Esophagus muscularis mucosa (tissue), 4 donors: ENCODE measurements around the gene CNIH2. TPM values are rescaled to one million over a fixed set of nuclear protein-coding genes. Genes with fewer than 3 reads are reported as not detected.

Experiments
- DNase-seq: peaks from one replicate; pipeline ENCODE4 v3.0.0-alpha.2; 2017; ENCODE audit errors: extremely low spot score
- H3K27ac ChIP-seq, 4 donors: fragments of 200-600 bp; sonication (generic); replicated peaks in 1 of 4; 1 replicate in 3 of 4; 2 replicates in 1 of 4; pipeline ENCODE4 v1.5.1; 2016 to 2019; ENCODE audit warnings: mild to moderate bottlenecking in 1 of 4
- H3K27me3 ChIP-seq, 4 donors: fragments of 200-600 bp; sonication (generic); one replicate each; pipeline versions ENCODE4 v1.5.1 to v1.6.0; 2016 to 2019
- H3K36me3 ChIP-seq, 4 donors: fragments of 200-600 bp; sonication (generic); one replicate each; pipeline ENCODE4 v1.5.1; 2016 to 2019
- H3K4me1 ChIP-seq, 4 donors: fragments of 200-600 bp; sonication (generic); one replicate each; pipeline ENCODE4 v1.5.1; 2016 to 2019
- H3K4me3 ChIP-seq, 4 donors: fragments of 200-600 bp; sonication (generic); 1 replicate in 2 of 4; 2 replicates in 2 of 4; pipeline ENCODE4 v1.5.1; 2016 to 2019; ENCODE audit warnings: mild to moderate bottlenecking in 4 of 4, moderate library complexity in 1 of 4
- H3K9me3 ChIP-seq, 4 donors: fragments of 200-600 bp; sonication (generic); 1 replicate in 3 of 4; 2 replicates in 1 of 4; pipeline ENCODE4 v1.5.1; 2016 to 2019
- CTCF ChIP-seq, 3 experiments: fragments of 200-600 bp in 2 of 3; fragments of 450-650 bp in 1 of 3; sonication (generic) in 2 of 3; IDR thresholded peaks; one replicate each; pipeline ENCODE4 v1.5.1; 2017 to 2019; ENCODE audit warnings: antibody characterized with exemption in 3 of 3, mild to moderate bottlenecking in 2 of 3, moderate library complexity in 1 of 3
- EP300 ChIP-seq: sonication (generic); formaldehyde crosslinking; IDR thresholded peaks from one replicate; pipeline ENCODE4 v1.6.1; 2017; ENCODE audit warnings: antibody characterized with exemption
- POLR2A ChIP-seq: fragments of 450-650 bp; IDR thresholded peaks from one replicate; pipeline ENCODE4 v1.6.1; 2017; ENCODE audit warnings: antibody characterized with exemption, moderate library complexity, mild to moderate bottlenecking, low read depth
- POLR2AphosphoS5 ChIP-seq, 2 donors: sonication (generic); formaldehyde crosslinking; IDR thresholded peaks; one replicate each; pipeline ENCODE4 v1.6.1; 2017; ENCODE audit warnings: antibody characterized with exemption in 2 of 2
- WGBS: methylation state at CpG from one replicate; pipeline ENCODE4 v1.1.5; 2018; 5-methylcytosine and 5-hydroxymethylcytosine counted together
- intact Hi-C: fragments of 100-400 bp; cut with DNase I; formaldehyde crosslinking; loops from one replicate; pipeline ENCODE4 v1.15.1; 2023
- total RNA-seq, 4 donors: library from RNA; depleted of rRNA; stranded (reverse); fragments of >200 nt; gene quantifications; one replicate each; pipeline versions ENCODE4 v1.1.0 to v1.2.1, GENCODE V29; 2016

The CNIH2 gene
- total RNA-seq, 4 donors from 2014 or later = 0.40 TPM; not detected in 3

- H3K27ac ChIP-seq = no peak overlapping the region
- no peak for TF ChIP-seq CTCF (IDR thresholded peaks at IDR 0.05)
- TF ChIP-seq POLR2A = no peak
- no peak for TF ChIP-seq EP300
- TF ChIP-seq POLR2AphosphoS5 (IDR thresholded peaks at IDR 0.05) = no peak
- H3K27me3 ChIP-seq = no peaks in the 10 kb centered on the region
- no peak for DNase-seq
- intact Hi-C loops = no loop called here
- H3K9me3 ChIP-seq = no peaks in the 10 kb centered on the region
- H3K4me1 ChIP-seq = peaks cover 17 to 37% (median 29%) of the 10 kb centered on the region in 4 donors
- peaks cover 15 to 38% (median 34%) of the 10 kb centered on the region in 4 donors for H3K36me3 ChIP-seq
- 7% methylated on average over 6 of the region's 45 CpGs for WGBS
- H3K4me3 ChIP-seq = peak overlapping the region; percentile 44 to 56 (median 50)
Observed at GRCh38 chr11:66278363-66279091, 552 bp downstream of the CNIH2 start.

GRCh38 chr11:66279092-66279734 is 1.2 kb downstream of the CNIH2 start:
- Histone ChIP-seq H3K9me3 (no peaks in the 10 kb centered on the region), H3K4me3 (no peak overlapping the region), H3K27ac (no peak overlapping the region), H3K27me3 (no peaks in the 10 kb centered on the region), H3K36me3 (peaks cover 8 to 38% (median 30%) of the 10 kb centered on the region in 4 donors), H3K4me1 (peaks cover 17 to 37% (median 29%) of the 10 kb centered on the region in 4 donors)
- 62% methylated on average over 15 of the region's 15 CpGs for WGBS
- DNase-seq = no peak
- TF ChIP-seq POLR2A = no peak
- intact Hi-C loops = no loop called here

GRCh38 chr11:66280428-66280827 is 2.5 kb downstream of the CNIH2 start:
- no peak for DNase-seq
- WGBS = 87% methylated on average over 13 of the region's 14 CpGs
- TF ChIP-seq EP300 (no peak), POLR2AphosphoS5 (IDR thresholded peaks at IDR 0.05) (no peak), POLR2A (no peak), CTCF (IDR thresholded peaks at IDR 0.05) (no peak)
- H3K36me3 ChIP-seq = peaks cover 0 to 38% (median 26%) of the 10 kb centered on the region in 4 donors
- H3K4me1 ChIP-seq = peaks cover 20 to 44% (median 31%) of the 10 kb centered on the region in 4 donors
- H3K4me3 ChIP-seq = no peak overlapping the region
- H3K9me3 ChIP-seq = no peaks in the 10 kb centered on the region
- intact Hi-C loops = loop anchor here (5.0 kb wide), 1 partner anchor 58 kb away; no protein-coding TSS in a partner anchor
- no peak overlapping the region for H3K27ac ChIP-seq
- H3K27me3 ChIP-seq = no peaks in the 10 kb centered on the region

- H3K36me3 ChIP-seq = peaks cover 0 to 35% (median 22%) of the 10 kb centered on the region in 4 donors
- WGBS = 89% methylated on average over 6 of the region's 6 CpGs
- TF ChIP-seq EP300 (no peak), POLR2AphosphoS5 (IDR thresholded peaks at IDR 0.05) (no peak), POLR2A (no peak), CTCF (IDR thresholded peaks at IDR 0.05) (no peak)
- no peak overlapping the region for H3K4me3 ChIP-seq
- H3K27ac ChIP-seq = no peak overlapping the region
- no peaks in the 10 kb centered on the region for H3K9me3 ChIP-seq
- DNase-seq = no peak
- intact Hi-C loops = loop anchor here (5.0 kb wide), 1 partner anchor 59 kb away; no protein-coding TSS in a partner anchor
- H3K4me1 ChIP-seq = peaks cover 26 to 49% (median 32%) of the 10 kb centered on the region in 4 donors
- no peaks in the 10 kb centered on the region for H3K27me3 ChIP-seq
Observed at GRCh38 chr11:66281001-66281400, 3.0 kb downstream of the CNIH2 start.

GRCh38 chr11:66281776-66282467 is 3.9 kb downstream of the CNIH2 start:
- TF ChIP-seq POLR2A = no peak
- TF ChIP-seq CTCF (IDR thresholded peaks at IDR 0.05) = no peak
- TF ChIP-seq EP300 = no peak
- no peak for TF ChIP-seq POLR2AphosphoS5 (IDR thresholded peaks at IDR 0.05)
- WGBS = 24% methylated on average over 11 of the region's 20 CpGs
- Histone ChIP-seq H3K4me1 (peaks cover 28 to 59% (median 34%) of the 10 kb centered on the region in 4 donors), H3K27me3 (no peaks in the 10 kb centered on the region), H3K4me3 (no peak overlapping the region), H3K36me3 (peaks cover 0 to 32% (median 13%) of the 10 kb centered on the region in 4 donors), H3K9me3 (no peaks in the 10 kb centered on the region), H3K27ac (no peak overlapping the region)
- no peak for DNase-seq
- intact Hi-C loops = loop anchor here (5.0 kb wide), 1 partner anchor 60 kb away; no protein-coding TSS in a partner anchor
